GM21786 (cell line): ENCODE data around the gene ARHGAP45.

Source experiments
- ATAC-seq: cut with Tn5 transposase; IDR thresholded peaks from one replicate; pipeline ENCODE4 v1.9.1; 2021; ENCODE audit not compliant: unreplicated experiment

ARHGAP45 gene

GRCh38 chr19:1129535-1129934, 62.6 kb downstream of the ARHGAP45 start:
- ATAC-seq = no peak

DNA sequence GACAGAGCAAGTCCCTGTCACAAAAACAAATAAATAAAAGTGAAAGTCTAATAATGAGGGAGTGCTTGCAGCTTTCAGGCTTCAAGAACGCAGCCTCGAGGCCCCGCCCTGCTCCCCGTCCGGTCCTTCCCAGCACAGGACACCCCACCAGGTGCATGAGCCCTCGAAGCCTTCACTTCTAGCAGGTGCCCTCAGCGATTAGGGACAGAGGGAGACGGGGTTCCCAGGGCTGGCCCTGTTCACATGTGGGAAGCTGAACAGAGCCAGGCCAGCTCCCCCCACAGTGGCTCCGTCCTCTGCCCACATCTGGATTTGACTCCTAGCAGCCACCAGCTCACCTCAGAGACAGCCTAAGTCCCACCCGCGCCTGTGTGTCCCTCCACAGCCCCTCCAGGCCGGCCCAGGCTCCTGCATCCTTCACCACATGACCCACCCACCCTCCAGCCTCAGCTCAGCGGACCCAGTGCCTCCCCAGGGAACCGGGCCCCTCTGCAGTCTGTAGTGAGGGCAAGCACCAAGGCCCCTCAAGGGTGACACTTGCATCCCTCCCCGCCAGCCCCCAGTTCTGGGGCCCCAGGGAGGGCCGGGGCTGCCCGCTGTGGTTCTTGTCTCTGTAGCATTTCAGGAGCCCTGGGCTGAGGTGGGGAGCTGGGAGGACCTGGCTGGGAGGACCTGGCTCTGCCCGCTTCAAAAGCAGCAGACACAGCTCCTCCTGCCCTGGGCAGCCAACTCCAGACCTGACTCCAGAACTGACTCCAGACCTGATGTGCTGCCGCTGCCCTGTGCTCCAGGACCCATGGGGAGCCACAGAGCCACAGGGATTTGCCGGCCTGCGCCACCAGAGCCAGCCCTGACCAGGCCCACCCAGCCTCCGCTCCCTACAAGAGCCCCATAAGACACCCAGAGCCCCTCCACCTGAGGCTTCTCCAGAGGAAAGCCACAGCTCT, 64.1 kb downstream of the ARHGAP45 start:
- no peak for ATAC-seq

DNA sequence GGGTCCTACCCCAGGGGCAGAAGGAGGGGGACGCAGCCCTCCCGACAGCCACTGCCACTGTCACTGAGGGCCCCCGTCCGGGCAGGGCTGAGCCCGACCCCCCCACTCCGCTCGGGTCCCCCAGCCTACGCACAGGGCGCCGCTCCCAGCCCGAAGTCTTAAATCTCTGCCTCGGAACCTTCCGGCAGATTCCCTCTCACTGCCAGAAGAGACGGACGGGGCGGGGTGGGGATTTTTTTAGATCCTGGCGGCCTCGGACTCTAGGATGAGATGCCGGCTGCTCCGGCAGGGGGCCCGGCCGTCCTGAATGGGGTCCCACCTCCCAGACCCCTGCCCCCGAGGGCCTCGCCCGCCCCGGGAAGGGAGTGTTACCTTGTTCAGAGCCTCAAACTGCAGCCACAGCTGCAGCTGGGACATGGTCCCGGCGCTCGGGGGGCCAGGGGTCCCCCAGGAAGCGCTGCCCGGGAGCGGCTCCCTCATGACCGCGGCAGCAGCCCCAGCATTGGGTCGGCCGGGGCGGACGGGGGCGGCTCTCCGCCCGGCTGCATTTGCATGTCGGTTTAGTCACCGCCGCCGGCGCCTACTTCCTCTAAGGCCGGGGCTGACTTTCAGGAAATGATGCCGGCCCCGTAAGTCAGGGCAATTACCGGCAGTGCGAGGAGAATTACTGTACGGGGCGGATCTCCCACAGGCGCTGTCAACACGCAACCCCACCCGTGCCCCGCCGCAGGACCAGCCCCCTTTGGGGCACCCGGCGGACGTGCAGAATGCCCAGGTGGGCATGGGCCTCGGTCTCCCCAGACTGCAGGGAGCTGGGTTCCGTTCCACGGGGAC, 65.0 kb downstream of the ARHGAP45 start:
- ATAC-seq = no peak

DNA sequence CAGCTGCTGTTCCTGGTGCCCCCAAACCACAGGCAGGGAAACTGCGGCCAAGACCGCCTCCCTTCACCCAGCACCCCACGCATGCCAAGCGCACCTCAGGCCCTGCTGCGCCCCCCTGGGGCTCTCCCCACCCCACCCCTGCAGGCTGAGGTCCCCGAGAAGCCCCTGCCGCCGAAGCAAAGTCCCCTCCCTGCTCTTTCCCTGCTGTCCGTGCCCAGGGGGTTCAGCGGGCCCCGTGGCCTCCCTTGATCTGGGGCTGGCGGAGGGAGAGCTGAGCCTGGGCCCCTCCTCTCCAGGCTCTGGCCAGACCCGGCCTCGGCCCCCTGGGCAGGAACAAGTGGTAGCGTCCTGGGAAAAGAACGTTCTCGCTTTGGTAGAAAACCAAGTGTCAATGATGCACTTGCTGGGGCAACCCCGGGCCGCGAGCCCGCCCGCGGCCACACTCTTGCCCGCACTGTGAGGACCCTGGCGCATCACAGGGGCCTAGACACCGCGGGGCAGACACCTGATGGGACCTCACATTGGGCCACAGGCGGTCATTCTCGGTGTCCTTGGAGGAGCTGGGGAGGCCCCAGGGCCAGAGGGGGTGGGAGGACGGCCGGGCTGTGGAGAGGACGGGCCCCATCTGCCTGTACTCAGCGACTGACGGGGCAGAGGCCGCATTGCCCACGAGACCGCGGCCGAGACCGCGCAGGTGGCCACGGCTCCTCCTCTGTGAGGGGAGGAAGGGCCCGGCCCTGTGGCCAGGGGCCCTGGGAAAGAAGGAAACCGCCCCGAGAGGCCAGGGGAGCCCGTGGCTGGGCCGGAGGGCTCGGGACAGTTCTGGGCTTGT, 65.8 kb downstream of the ARHGAP45 start:
- ATAC-seq = no peak

GRCh38 chr19:1133471-1133929, 66.5 kb downstream of the ARHGAP45 start:
- ATAC-seq = no peak

GRCh38 chr19:1134431-1134830, 67.5 kb downstream of the ARHGAP45 start:
- ATAC-seq = no peak

- no peak for ATAC-seq
Observed at GRCh38 chr19:1135454-1135853, 68.5 kb downstream of the ARHGAP45 start.

- no peak for ATAC-seq
Observed at GRCh38 chr19:1136201-1136600, 69.2 kb downstream of the ARHGAP45 start.
